SU-DHL-6 (cell line): ENCODE results near the gene SLC16A10.

ENCODE experiments used
- EZH2phosphoT487 ChIP-seq: fragments of 200-600 bp; sonication (generic), shearing (Covaris generic); conservative IDR thresholded peaks from 2 replicates; pipeline ENCODE4 v1.6.1; 2018; ENCODE audit warnings: mild to moderate bottlenecking, antibody characterized with exemption, low read length, moderate library complexity, mixed read lengths
- TF ChIP-seq, protein P1 (sequence below): fragments of 200-600 bp; sonication (generic); IDR thresholded peaks from one replicate; pipeline ENCODE4 v1.5.1; 2017; ENCODE audit warnings: antibody characterized with exemption, mild to moderate bottlenecking, low read length, moderate library complexity; ENCODE audit not compliant: insufficient read depth, poor library complexity, severe bottlenecking

DNA sequence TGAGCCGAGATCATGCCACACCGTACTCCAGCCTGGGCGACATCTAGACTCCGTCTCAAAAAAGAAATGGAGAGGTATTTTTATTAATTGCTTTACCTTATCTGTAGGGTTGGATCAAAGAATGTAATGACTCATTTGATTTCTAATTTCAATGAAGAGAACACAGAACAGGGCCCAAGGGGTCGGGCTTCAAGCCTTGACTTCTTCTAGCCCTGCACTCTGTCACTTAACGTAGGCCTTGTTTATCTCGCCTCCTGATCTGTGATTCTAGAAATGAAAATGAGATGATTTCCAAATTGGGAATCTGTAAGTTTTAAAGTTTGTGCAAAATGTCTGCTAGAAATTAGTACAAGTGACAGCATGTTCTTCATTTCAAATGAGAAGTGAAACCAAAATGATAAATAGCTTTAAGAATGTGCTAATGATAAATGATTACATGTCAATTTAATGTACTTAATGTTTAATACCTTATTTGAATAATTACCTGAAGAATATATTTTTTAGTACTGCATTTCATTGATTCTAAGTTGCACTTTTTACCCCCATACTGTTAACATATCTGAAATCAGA is 180.5 kb downstream of the SLC16A10 start:
- TF ChIP-seq, protein P1, sequence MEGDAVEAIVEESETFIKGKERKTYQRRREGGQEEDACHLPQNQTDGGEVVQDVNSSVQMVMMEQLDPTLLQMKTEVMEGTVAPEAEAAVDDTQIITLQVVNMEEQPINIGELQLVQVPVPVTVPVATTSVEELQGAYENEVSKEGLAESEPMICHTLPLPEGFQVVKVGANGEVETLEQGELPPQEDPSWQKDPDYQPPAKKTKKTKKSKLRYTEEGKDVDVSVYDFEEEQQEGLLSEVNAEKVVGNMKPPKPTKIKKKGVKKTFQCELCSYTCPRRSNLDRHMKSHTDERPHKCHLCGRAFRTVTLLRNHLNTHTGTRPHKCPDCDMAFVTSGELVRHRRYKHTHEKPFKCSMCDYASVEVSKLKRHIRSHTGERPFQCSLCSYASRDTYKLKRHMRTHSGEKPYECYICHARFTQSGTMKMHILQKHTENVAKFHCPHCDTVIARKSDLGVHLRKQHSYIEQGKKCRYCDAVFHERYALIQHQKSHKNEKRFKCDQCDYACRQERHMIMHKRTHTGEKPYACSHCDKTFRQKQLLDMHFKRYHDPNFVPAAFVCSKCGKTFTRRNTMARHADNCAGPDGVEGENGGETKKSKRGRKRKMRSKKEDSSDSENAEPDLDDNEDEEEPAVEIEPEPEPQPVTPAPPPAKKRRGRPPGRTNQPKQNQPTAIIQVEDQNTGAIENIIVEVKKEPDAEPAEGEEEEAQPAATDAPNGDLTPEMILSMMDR = no peak
- TF ChIP-seq EZH2phosphoT487 = no peak
